Stimulated activated CD4-positive, alpha-beta T cell treated with anti-CD3 and anti-CD28 coated beads, Interleukin-1b, Interleukin-23, amount 100 ng/mL, for 1 hour (primary cell): ENCODE results near the gene STK40.
A peak's percentile ranks its signal among the peaks of the same experiment; 100 is the strongest.

Experiments used
- DNase-seq, 2 donors: peaks; one replicate each; pipeline ENCODE4 v3.0.0-alpha.2; 2020; ENCODE audit warnings: low read depth in 2 of 2

The STK40 gene

DNA sequence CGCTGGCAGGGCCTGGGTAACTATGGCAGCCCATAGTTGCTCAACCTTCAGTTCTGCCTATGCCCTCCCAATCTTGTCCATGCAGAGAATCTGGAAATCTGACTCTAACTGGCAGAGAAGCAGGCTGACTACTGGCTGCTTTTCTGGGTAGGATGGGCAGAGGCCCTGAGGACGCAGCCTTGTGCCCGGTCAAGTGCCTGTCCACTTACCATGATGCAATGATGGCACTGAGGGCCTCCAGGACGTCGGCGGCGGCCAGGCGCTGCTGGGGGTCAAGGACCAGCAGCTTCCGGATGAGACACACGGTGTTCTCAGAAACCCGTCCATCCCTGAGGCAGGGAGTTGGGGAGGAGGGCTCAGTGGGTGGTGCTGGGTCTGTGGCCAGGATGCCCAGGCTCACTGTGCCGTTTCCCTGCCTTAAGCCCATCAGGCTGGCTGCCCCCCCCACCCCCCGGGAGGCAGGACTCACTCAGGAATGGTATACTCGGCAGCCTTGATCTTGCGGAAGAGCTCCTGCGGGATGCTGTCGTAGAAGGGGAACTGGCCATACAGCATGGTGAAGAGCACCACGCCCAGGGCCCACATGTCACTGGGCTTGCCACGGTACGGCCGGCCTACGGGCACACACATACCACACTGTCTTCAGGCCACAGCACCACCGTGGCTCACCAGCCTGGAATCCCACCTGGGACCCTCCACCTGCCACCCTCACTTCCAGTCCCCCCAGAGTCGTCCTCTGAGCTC is 41.9 kb downstream of the STK40 start:
- DNase-seq, result no peak

DNA sequence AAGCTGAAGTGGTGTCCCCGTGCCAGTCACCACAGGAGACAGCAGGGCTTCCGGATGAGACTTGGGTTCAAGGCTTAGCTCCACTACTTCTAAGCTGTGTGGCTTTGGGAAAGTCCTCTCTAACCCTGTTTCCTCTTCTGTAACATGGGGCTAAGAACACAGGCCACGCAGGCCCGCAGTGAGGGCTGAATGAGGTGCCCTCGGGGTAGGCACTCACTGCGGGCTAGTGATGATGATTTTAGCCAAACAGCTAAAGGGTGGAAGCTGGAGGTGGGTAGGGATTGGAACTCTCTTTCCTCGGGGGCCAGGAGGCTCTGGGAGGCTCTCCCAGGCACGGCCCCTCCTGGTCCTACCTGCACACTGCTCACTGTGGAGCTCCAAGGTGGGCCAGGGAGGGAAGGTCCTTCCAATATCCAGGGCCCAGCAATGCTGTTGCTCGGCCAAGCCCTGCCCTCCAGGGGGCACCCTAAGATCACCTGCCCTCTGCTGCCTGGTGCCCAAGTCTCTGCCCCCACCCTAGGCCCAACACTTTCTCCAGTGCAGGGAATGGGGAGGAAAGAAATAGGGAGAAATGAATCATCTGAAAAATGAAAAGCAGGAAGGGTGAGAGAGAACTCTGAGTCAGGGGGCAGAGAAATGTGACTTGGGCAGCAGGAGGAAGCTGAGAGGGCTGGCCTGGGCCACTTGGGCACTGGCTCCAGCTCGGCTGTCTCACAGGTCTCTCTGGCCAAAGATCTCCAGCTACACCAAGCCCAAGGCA is 43.1 kb downstream of the STK40 start:
- peak; percentile 31 to 43 for DNase-seq

DNA sequence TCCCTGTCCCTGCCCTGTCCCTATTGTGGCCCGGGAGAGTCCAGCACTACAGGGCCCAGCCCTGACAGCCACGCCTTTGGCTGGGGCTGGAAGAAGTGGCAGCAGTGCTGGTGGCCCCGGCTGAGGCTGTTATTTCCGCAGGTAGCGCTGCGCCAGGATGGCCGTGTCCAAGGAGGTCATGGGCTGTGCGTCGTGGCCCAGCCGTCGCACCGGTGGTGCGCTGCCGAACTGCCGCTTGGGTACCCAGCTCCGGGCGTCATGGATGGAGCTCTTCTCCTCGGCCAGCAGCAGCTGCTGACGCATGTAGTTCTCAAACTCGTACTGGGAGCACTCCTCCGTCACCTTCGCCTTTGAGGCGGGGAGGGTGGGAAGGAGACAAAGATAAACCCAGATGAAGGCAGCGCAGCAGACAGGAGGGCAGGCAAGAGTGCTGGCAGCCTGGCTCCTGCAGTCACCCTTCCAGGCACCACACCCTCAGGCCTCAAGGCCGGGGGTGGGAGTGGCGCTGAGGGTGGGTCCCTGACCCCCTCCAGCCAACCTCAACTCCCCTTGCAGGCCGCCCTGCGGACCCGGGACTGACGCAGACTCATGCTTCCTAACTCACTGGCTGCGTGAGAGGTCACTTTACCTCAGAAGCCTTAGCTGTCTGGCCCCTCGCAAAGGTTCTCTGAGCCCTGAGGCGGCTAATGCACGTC is 44.0 kb downstream of the STK40 start:
- DNase-seq, result no peak

DNA sequence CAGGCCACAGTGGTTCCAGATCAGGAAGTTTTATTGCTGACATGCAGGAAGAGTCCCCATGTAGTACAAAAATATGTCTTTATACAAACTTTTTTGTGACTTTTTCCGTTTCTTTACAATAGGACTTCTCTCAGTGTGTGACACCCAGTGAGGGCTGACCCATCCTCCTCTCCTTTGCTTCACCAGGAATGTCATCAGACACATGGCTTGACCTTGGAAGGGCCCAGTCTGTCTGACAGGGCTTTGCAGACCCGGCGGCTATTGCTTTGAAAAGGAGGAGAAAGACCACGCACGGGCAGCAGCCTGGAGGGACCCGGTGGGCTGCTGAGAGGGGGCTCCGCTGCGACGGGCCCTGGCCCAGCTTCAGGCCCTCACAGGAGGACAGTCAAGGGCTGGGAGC is 46.1 kb downstream of the STK40 start:
- no peak for DNase-seq

DNA sequence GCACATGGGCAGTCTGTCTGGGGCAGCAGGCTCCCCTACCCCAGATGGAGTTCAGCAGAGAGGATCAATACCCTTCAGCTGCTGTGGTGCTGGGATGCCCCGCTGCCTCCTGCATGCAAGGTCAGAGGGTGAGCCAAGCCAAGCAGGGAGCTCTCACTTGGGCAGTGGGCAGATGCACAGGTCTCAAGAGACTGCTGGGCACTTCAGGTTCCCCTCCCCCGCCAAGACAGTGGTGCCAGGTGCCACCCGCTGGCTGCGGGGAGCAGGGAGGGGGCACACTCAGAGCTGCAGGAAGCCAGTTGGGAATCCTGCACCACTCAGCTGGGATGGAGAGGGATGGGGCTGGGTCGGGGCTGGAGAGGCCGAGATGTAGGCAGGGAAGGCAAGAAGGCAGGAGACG is 46.5 kb downstream of the STK40 start:
- no peak for DNase-seq

DNA sequence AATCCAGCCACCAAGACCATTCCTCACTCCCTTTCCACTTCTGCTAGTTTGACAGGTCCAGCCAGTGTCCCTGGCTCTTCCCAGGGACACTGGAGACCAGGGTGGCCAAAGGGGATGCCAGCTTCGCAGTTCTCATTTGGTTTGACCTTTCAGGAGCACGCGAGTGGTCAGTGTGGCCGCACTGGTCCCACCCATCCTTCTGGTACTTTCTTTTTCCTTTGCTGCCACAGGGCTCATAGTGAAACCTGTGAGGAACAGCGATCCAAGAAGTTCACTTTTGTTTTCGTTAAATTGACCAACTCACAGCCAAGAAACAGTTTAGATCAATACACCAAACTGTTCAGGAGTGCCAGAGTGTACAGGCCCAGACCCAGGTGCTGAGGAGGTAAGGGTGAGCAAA is 47.9 kb downstream of the STK40 start:
- DNase-seq, result no peak

DNA sequence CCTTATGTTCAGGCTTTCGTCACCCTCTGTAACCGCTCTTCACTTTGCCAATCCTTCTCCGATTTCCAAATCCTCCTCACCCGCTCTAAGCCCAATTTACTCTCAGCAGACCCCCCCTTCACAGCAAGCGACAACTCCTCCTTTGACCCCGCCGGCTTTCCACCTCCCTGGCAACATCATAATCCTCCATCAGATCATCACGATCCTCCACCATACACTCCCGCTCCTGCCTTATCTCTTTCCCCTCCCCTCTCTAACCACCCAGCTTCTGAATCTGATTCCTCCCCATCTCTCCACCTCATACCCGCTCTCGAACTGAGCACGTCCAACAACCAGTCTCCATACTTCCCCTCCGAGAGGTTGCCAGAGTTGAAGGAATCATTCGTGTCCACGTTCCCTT is 54.8 kb downstream of the STK40 start:
- DNase-seq, result no peak

DNA sequence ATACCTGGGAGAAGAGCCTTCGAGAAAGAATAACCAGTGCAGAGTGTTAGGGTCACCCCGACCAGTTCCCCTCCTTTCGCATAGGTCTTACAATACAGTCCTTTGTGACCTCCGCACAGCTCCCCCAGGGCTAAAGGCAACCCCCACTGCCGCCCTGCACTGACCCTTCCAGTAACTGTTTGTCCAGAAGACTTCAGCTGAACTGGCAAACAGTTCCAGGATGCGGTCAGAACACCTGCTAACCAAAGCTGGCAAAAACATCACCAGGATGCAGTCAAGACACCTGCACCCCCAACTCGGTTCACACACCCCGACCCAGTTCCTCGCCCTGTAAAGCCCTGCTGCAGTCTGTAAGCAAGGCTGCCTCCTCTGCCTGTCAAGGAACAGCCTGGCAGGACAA is 55.9 kb downstream of the STK40 start:
- no peak for DNase-seq

DNA sequence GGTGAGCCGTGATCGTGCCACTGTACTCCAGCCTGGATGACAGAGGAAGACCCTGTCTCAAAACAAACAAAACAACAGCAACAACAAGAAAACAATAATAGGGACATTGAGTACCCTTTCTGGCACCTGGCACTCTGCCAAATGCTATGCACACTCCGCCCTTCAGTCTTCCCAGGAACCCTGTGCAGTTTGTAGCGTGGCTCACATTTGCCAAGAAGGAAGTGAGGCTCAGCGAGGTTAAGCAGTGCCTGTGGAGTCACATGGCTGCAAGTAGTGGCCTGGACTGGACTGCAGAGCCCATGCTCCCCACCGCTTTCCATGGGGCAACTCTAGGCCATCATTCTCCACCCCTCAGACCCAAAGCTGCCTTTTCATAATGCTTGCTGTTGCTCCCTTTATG is 57.0 kb downstream of the STK40 start:
- DNase-seq, result no peak

DNA sequence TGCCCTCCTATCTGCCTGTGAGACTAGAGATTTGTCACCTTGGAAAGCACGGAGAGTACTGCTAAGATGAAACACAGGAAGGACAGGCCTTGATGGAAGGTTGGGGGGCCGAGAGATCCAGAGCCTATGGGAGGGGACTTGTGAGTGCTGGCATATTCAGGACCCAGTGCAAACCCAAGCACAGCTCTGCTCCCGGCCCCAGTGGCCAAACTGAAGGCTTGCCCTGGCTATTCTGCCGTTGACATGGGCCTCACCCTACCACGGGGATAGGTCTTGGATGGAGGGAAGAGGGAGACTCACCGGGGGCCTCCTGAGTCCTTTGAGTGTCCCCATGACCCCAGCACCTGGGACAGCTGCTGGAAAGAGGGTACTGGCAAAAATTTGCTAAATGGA is 57.6 kb downstream of the STK40 start:
- no peak for DNase-seq

DNA sequence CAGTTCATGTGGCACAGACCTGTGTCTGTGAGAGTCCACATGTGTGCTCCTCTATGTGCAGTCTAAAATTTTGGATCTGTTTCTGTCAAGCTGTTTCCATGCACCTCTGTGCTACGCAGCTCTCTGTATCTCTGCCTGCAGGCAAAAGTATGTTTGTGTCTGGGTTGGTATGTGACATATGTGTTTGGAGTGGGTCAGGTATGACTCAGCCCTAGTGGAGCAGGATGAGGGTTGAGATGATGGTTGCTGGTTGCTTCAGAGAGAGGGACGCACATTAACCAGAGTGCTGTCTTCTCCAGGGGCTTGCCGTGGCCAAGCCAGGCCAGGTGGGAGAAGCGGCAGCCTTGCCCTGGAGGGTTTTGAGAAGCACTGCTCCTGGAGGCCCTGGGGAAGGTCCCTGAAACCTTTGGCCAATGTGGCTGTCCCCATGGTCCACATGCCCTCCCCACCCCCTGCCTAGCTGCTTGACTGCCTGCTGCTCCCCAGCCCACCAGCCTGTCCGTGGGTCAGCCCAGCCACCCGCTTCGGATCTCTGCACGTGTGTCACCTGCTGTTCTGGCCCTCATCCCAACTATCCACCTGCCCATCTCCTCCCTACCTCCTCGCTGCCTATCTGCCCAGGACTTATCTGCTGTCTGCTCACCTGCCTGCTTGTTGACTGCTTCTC is 58.2 kb downstream of the STK40 start:
- no peak for DNase-seq

DNA sequence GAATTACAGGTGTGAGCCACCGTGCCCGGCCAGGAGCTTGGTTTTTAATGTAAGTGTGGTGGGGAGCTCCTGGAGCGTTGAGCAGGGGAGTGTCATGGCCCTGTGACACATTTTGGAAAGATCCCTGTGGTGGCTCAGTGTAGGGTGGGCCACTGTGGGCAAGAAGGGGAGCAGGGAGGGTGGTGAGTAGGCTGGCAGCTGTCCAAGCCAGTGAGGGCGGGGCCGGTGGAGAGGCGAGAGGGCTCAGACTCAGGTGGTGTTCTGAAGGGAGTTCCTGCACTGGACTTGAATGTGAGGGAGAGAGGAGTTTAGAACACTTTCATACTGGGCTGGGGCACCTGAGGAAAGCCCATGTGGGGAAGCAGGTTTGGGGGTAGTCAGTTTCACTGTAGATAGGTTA is 59.2 kb downstream of the STK40 start:
- DNase-seq, result no peak

DNA sequence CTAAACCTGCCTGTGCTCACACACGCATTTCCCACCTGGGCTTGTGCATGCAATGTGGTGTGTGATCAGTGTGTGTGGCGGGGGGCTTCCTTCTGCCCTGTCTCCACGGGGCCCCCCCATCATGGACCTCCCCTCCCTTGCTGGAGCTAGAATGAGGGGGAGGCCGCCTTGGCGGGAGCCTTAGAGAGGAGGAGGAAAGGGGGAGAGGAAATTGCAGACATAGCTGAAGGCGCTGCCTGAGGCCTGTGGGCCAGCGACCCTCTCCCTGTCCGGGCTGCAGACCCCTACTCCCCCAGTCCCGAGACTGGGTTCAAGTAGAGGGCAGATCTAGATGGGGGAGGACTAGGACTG is 61.4 kb downstream of the STK40 start:
- DNase-seq, result no peak

DNA sequence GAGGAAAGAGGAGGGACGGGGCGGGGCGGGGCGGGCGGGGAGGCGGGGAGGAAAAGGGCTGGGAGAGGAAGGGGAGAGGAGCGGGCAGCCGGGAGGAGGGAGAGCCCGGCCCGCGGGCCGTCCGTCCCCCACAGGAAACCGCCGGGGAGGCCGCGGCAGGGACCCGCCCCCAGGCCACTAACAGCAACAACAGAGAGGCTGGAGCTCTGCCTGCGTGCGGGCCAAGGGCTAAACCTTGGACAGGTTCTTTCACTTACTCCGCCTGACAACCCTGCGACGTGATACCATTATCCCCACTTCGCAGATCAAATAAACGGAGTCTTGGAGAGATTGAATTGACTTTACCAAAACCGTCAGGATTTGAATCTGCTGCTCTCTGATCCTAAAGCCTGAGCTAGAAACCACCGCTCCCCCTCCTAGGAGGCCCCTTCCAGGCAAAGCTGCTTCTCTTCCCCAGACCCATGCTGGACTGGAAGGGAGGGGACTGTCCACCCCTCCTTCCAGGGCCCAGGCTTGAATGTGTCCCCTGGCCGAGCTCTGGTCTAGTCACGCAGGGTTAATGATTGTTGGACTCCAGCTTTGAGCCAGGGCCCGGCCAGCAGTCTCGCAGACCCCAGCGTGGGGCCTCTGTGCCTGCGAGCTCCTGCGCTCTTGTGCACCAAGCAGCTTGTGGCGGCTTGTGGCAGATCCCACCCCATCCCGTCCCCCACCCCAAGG is 61.9 kb downstream of the STK40 start, which contains the start of gene EVA1B:
EVA1B (minus strand) TSS at position 10 of the 717 bp plus-strand sequence. CDS start 608 bp downstream, outside the sequence.
- DNase-seq, result no peak

DNA sequence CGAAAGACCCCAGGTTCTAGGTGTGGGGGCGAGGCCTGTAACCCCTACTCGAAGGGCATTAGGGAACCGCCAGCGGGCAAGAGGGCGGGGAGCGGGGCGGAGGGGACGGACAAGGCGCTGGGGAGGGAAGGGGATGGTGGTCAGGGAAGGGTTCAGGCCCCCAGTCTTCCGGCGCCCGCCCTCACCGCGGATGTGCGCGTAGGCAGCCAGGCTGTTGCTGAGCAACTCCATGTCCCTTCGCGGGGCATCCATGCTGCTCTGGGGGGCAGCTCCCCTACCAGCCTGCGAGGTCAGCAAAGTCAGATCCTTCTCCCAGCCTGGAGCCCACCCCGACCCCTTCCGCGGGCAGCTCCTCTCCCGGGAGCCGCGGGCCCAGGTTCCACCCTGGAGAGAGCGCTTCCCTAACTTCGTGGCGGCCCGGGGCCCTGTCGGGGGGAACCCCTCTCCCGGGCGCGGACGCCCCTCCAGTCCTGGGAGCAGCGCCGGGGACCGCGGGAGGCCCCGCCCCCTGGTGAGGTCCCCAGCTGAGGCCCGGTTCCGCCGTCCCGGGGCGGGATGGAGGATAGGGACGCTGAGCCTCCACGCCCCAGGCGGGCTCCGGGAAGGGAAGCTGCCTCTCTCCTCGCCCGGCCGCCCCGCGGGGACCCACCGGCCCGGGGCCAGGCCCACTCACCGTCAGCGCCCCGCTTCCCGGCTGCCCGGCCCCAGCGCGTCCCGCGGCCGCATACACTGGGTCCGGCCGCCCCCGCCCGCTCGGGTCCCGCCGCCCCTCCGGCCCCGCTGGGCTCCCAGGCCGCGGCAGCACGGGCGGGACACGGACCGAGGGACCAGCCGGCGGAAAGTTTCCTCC is 62.7 kb downstream of the STK40 start:
- DNase-seq, result no peak

DNA sequence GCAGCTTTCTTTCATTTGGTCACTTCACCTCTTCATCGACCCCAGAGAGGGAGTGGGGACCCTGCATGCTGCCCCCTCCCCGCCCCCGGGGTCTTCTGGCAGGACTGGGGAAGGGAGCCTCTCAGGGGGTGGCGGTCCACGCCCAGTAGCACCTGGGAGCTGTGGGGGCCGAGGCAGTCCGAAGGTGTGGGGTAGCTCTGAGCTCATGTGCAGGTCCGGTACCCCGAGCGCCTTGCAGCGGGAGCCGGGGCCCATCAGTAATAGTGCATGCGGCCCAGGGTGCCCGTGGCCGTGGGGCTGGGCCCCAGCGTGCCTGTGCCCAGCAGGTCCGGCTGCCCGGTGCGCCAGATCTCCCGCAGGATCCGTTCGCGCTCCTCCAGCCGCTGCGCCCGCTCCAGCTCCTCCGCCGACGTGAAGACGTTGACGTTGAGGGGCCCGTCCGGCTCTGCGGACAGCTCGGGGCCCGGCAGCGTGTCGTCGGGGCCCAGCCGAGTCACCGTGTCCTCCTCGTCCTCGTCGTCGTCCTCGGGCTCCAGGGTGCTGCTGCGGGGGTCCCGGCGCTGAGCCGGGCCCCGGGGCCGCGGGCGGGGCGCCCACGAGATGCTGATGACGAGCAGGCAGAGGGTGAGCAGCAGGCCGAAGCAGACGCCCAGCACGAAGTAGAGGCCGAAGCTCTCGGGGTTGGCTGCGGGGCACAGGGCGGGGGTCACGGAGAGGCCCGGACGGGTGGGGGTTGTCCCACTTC is 63.5 kb downstream of the STK40 start:
- DNase-seq, result no peak

DNA sequence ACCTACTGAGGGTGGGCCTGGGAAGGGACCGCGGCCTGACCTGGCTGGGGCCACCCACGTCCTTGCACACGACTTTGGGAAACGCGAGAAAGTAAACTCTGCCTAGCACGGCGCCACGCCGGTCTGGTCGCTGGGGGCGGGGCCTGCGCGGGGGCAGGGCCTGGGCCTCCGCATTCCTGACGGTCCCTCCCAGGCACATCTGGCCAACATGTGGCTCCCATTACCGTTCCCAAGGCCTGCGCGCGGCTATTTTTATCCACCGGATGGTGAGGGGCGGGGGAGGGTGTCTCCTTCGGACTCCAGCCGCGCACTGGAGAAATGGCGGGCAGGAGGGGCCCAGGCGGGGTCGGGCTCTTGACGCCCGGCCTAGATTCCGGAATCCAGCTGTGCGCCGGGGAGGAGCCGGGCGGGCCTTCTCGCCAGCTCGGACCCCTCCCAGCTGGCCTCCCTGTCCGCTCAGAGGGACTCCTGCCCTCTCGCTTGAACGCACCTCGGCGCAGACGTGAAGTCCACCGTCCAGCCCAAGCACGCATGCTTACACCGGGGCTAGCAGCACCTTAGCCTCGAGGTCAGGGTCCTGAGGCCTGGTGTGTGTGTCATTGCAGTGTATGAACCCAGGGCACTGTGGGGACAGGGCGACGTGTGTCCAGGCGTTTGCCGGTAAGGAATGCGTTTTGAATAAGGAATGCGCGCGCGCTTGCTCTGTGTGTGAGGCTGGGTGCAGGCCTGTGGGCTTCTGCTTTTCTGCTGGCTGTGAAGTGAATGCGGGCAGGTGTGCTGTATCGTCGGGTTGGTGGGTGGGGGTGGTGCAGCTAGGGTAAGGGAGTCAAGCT is 64.4 kb downstream of the STK40 start:
- DNase-seq, result no peak

DNA sequence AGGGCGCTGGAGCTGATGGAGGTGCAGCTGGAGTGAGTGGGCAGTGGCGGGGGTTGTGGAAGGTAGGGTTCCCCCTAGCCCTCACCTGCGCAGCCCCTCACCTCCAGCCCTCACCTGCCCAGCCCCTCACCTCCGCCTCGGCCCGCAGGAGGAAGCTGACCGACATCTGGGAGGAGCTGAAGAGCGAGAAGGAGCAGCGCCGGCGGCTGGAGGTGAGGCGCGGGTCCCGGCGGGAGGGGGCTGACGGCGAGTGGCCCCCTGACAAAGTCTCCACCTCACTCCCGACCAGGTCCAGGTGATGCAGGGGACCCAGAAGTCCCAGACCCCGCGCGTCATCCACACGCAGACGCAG is 65.0 kb downstream of the STK40 start:
- no peak for DNase-seq

DNA sequence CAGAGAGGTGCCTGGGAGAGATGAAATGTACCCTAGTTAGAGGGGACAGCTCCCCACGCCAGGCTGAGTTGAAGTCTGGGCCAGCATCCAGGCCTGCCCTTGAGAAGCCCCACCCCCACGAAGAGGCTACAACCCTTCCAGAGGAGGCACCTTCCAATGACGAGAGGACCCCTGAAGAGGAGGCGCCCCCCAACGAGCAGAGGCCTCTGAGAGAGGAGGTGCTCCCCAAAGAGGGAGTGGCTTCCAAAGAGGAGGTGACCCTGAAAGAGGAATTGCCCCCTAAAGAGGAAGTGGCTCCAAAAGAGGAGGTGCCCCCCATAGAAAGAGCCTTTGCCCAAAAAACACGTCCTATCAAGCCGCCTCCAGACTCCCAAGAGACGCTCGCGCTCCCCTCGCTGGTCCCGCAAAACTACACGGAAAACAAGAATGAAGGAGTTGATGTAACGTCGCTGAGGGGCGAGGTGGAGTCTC is 65.4 kb downstream of the STK40 start:
- DNase-seq, result no peak
